NCI-H128 (cell line): Measurements from ENCODE around the gene ZSWIM1.
"Not testable (repeated sequence)": the region's sequence is repeated elsewhere in the genome, so short reads cannot be mapped to it uniquely, and the experiment has no call there.

Experiments
- DNase-seq: peaks from one replicate; lab custom pipeline; 2025; ENCODE audit not compliant: unreplicated experiment; lab: John Stamatoyannopoulos, UW

ZSWIM1 gene

GRCh38 chr20:45887346-45887715 lies 6.3 kb downstream of the ZSWIM1 start, which contains the start of gene SPATA25:
TSS of gene SPATA25 (minus strand) at chr20:45887622. CDS start at chr20:45887590, 32 bp downstream.
- no peak for DNase-seq

DNA sequence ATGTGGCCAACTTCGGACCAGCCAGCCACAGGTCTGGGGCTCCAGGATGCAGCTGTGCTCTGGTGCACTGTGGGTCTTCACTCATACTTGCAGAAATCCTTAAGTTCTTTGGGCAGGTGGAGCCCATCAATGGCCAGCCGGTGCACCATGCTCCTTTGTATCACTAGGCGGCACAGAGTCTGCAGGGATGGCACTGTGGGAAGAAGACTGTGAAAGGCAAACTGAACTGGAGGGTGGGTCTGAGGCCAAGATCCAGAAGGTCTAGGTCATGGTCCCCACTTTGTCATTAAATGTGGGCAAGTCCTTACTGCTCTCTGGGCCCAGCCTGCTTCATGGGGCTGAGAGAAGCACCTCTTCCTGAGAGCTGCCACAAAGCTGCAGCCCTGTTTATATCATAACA lies 7.7 kb downstream of the ZSWIM1 start:
- no peak for DNase-seq

- DNase-seq, result peak; percentile 31
Measured at GRCh38 chr20:45890077-45890984, 9.3 kb downstream of the ZSWIM1 start.

- peak; percentile 55 for DNase-seq
Measured at GRCh38 chr20:45890985-45891983, 10.3 kb downstream of the ZSWIM1 start, which contains the start of the genes CTSA and NEURL2. TSS of gene CTSA (plus strand) at chr20:45891335. CDS start at chr20:45891569, 234 bp downstream. TSS of gene NEURL2 (minus strand) at chr20:45891208. CDS start at chr20:45890991, 217 bp downstream.

DNA sequence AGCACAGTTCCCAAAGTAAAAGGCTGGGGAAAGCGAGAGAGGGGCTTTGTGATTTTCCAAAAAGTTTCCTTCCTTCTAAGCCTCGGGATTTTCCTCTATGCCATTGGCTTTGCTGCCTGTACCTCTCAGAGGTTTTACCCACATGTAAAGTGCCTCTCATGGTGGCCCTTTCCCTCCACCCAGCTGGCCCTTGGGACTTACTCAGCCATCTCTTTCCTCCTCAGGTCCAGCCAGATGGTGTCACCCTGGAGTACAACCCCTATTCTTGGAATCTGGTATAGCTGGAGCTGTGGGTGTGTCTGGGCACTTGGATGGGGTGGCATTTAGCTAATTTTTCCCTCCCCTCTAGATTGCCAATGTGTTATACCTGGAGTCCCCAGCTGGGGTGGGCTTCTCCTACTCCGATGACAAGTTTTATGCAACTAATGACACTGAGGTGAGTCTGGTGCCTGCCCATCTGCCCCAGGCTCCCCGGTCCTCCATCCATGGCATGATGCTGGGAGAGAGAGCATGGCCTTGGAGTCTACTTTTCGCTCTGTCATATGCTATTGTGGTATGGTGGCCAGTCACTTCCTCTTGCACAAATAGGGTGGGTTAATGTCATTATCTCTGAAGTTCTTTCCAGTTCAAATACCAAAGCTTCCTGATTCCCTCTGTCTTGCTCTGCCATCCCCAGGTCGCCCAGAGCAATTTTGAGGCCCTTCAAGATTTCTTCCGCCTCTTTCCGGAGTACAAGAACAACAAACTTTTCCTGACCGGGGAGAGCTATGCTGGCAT lies 11.2 kb downstream of the ZSWIM1 start:
- DNase-seq, result no peak

DNA sequence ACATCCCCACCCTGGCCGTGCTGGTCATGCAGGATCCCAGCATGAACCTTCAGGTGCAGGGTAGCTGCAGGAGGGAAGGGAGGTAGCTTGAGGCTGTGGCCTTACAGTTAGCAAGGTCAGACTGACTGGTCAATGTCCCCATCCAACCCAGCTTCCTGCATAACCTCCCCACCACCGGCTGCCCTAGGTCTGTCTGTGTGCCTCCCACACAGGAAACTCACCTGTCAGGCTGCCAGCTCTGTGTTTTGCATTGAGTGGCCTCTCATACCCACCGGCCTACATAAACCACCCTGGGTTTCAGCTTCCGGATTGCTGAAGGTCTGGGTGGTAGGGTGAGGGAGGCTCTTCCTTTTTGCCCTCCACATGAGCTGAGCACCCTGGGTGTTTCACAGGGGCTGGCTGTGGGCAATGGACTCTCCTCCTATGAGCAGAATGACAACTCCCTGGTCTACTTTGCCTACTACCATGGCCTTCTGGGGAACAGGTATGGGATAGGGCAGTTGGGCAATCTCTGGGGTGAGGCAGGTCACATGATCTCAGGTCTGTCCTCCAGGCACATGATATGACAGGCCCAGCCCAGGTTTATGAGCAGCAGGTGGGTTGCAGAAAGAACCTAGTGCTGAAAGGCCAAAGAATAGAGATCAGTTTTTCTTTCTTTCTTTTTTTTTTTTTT lies 11.9 kb downstream of the ZSWIM1 start:
- DNase-seq, result no peak

- DNase-seq, result no peak
Measured at GRCh38 chr20:45893831-45894230, 12.8 kb downstream of the ZSWIM1 start.

DNA sequence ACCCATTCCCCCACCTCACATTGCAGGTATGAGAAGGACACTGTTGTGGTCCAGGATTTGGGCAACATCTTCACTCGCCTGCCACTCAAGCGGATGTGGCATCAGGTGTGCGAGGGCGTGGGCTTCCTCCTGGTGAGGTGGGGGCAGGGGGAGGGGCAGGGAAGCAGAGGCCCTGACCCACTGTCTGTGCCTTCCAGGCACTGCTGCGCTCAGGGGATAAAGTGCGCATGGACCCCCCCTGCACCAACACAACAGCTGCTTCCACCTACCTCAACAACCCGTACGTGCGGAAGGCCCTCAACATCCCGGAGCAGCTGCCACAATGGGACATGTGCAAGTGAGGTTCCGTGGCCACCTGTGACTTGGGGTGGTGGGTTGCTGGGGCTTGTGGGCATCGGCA lies 13.8 kb downstream of the ZSWIM1 start:
- DNase-seq, result no peak

DNA sequence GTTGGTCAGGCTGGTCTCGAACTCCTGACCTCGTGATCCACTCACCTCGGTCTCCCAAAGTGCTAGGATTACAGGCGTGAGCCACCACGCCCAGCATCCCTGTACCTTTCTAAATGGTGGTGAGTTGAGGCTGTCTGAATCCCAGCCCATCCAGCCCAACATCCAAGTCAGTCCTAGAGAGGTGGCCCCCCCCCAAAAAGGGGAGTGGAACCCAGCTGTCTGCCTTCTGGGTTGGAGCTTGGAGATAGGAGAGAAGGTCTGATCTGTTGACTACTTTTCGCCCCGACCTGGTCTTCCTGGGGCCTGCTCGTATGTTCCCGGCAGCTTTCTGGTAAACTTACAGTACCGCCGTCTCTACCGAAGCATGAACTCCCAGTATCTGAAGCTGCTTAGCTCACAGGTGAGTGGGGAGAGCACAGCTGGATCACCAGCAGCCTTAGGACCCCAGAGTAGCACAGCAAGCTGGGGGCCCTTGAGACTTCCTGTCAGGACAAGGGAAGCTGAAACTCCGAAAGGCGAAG lies 15.7 kb downstream of the ZSWIM1 start:
- DNase-seq, result no peak

DNA sequence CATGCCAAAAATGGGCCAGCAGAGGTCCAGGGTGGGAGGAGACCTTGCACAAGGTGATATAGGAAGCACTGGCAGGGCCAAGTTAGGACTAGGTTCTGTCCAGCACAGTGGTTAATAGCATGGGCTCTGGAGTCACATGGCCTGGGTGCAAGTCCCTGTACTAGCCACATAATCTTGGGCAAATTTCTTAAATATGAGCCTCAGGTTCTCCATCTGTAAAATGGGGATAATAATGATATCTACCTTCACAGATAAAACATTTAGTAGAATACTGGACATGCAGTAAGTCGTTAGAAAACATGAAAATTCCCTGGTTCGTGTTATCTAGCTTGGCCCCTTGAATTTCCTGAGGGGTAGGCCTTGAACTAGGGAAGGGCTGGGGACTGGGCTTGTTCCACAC lies 16.3 kb downstream of the ZSWIM1 start:
- no peak for DNase-seq

DNA sequence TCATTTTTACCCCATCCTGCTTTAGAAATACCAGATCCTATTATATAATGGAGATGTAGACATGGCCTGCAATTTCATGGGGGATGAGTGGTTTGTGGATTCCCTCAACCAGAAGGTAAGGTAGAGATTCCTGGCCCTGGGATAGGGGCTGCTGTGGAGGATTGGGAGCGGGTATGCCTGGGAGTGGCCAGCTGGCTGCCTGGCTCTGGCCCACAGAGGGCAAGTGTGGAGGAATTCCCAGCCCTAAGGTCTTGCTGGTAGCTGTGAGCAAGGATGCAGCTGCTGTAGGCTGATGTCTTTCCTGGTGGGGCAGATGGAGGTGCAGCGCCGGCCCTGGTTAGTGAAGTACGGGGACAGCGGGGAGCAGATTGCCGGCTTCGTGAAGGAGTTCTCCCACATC lies 16.7 kb downstream of the ZSWIM1 start:
- no peak for DNase-seq

- no peak for DNase-seq
Measured at GRCh38 chr20:45898285-45898684, 17.3 kb downstream of the ZSWIM1 start.

- DNase-seq, result no peak
Measured at GRCh38 chr20:45899046-45899835, 18.2 kb downstream of the ZSWIM1 start.

GRCh38 chr20:45901332-45901731 lies 20.3 kb downstream of the ZSWIM1 start:
- not testable (repeated sequence) for DNase-seq

GRCh38 chr20:45902199-45902701 lies 21.2 kb downstream of the ZSWIM1 start:
- DNase-seq, result no peak

GRCh38 chr20:45904583-45905504 lies 23.8 kb downstream of the ZSWIM1 start:
- no peak for DNase-seq

- DNase-seq, result no peak
Measured at GRCh38 chr20:45905505-45906079, 24.6 kb downstream of the ZSWIM1 start.
